HG02588 (cell line): ENCODE results near the gene ATXN2.
"Not testable (repeated sequence)": the region's sequence is repeated elsewhere in the genome, so short reads cannot be mapped to it uniquely, and the experiment has no call there.

Source experiments
- ATAC-seq: cut with Tn5 transposase; IDR thresholded peaks from one replicate; pipeline ENCODE4 v1.9.1; 2021; ENCODE audit warnings: mild to moderate bottlenecking, moderate library complexity; ENCODE audit not compliant: unreplicated experiment

ATXN2 gene

GRCh38 chr12:111598637-111599452, at the start of gene ATXN2:
Gene ATXN2 (minus strand): TSS chr12:111599315. CDS start chr12:111599034, 281 bp downstream.
- peak; percentile 32 for ATAC-seq

- ATAC-seq = no peak
Measured at GRCh38 chr12:111645433-111645832, 46.3 kb upstream of the ATXN2 start.

- ATAC-seq = no peak
Measured at GRCh38 chr12:111643427-111643826, 44.3 kb upstream of the ATXN2 start.

GRCh38 chr12:111642681-111643426, 43.7 kb upstream of the ATXN2 start:
- no peak for ATAC-seq

GRCh38 chr12:111640506-111640905, 41.4 kb upstream of the ATXN2 start:
- no peak for ATAC-seq

GRCh38 chr12:111638556-111638955, 39.4 kb upstream of the ATXN2 start:
- no peak for ATAC-seq

- no peak for ATAC-seq
Measured at GRCh38 chr12:111636209-111636945, 37.3 kb upstream of the ATXN2 start.

- ATAC-seq = no peak
Measured at GRCh38 chr12:111635524-111635923, 36.4 kb upstream of the ATXN2 start.

GRCh38 chr12:111628505-111629260, 29.6 kb upstream of the ATXN2 start:
- no peak for ATAC-seq

GRCh38 chr12:111626230-111626629, 27.1 kb upstream of the ATXN2 start:
- ATAC-seq = no peak

- ATAC-seq = no peak
Measured at GRCh38 chr12:111624540-111624939, 25.4 kb upstream of the ATXN2 start.

- not testable (repeated sequence) for ATAC-seq
Measured at GRCh38 chr12:111617841-111618240, 18.7 kb upstream of the ATXN2 start.

GRCh38 chr12:111616177-111616623, 17.1 kb upstream of the ATXN2 start:
- no peak for ATAC-seq

GRCh38 chr12:111607239-111607638, 8.1 kb upstream of the ATXN2 start:
- ATAC-seq = no peak

- no peak for ATAC-seq
Measured at GRCh38 chr12:111606767-111607230, 7.7 kb upstream of the ATXN2 start.

- no peak for ATAC-seq
Measured at GRCh38 chr12:111605911-111606766, 7.0 kb upstream of the ATXN2 start.

- not testable (repeated sequence) for ATAC-seq
Measured at GRCh38 chr12:111602857-111603256, 3.7 kb upstream of the ATXN2 start.

- no peak for ATAC-seq
Measured at GRCh38 chr12:111602348-111602747, 3.2 kb upstream of the ATXN2 start.

GRCh38 chr12:111600986-111601385, 1.9 kb upstream of the ATXN2 start:
- ATAC-seq = not testable (repeated sequence)
